Upper lobe of left lung (tissue), 6 donors: Measurements from ENCODE around the gene WIPF1. TPM values are rescaled to one million over a fixed set of nuclear protein-coding genes. Genes with fewer than 3 reads are reported as not detected.
"Not testable (repeated sequence)": the region's sequence is repeated elsewhere in the genome, so short reads cannot be mapped to it uniquely, and the experiment has no call there.

ENCODE experiments used
- ATAC-seq, 2 donors: fragments of 200-7000 bp; cut with Tn5 transposase; one replicate each; pipeline ENCODE4 v1.9.1; 2022; ENCODE audit warnings: mild to moderate bottlenecking in 2 of 2, moderate library complexity in 2 of 2; ENCODE audit not compliant: low FRiP score in 2 of 2
- DNase-seq, 2 donors: peaks; one replicate each; pipeline ENCODE4 v3.0.0-alpha.2; 2019 to 2020
- H3K27ac ChIP-seq, 4 donors: fragments of 200-600 bp; sonication (generic); one replicate each; pipeline ENCODE4 v1.5.1; 2016 to 2019
- H3K27me3 ChIP-seq, 4 donors: fragments of 200-600 bp; sonication (generic); one replicate each; pipeline ENCODE4 v1.5.1; 2017 to 2019
- H3K36me3 ChIP-seq, 4 donors: fragments of 200-600 bp; sonication (generic); one replicate each; pipeline ENCODE4 v1.5.1; 2016 to 2019
- H3K4me1 ChIP-seq, 4 donors: fragments of 200-600 bp; sonication (generic); one replicate each; pipeline ENCODE4 v1.5.1; 2018 to 2019
- H3K4me3 ChIP-seq, 4 donors: fragments of 200-600 bp; sonication (generic); one replicate each; pipeline ENCODE4 v1.5.1; 2017 to 2019; ENCODE audit warnings: mild to moderate bottlenecking in 2 of 4, moderate library complexity in 1 of 4
- H3K9me3 ChIP-seq, 4 donors: fragments of 200-600 bp; sonication (generic); one replicate each; pipeline ENCODE4 v1.5.1; 2018 to 2019
- CTCF ChIP-seq, 6 experiments: fragments of 450-650 bp in 4 of 6; fragments of 200-600 bp in 2 of 6; sonication (generic) in 2 of 6; IDR thresholded peaks; one replicate each; pipeline ENCODE4 v1.5.1; 2016 to 2019; ENCODE audit warnings: antibody characterized with exemption in 6 of 6
- EP300 ChIP-seq, 4 donors: sonication (generic); formaldehyde crosslinking; IDR thresholded peaks; one replicate each; pipeline ENCODE4 v1.5.1; 2017; ENCODE audit warnings: antibody characterized with exemption in 4 of 4, control low read depth in 2 of 4
- POLR2A ChIP-seq, 4 donors: fragments of 450-650 bp; IDR thresholded peaks; one replicate each; pipeline ENCODE4 v1.5.1; 2016 to 2017; ENCODE audit warnings: antibody characterized with exemption in 4 of 4, mild to moderate bottlenecking in 2 of 4
- POLR2AphosphoS5 ChIP-seq, 2 donors: sonication (generic); formaldehyde crosslinking; IDR thresholded peaks; one replicate each; pipeline ENCODE4 v1.5.1; 2017; ENCODE audit warnings: antibody characterized with exemption in 2 of 2
- WGBS, 2 donors: methylation state at CpG; one replicate each; pipeline ENCODE4 v1.1.5; 2017 to 2018; 5-methylcytosine and 5-hydroxymethylcytosine counted together
- total RNA-seq, 6 donors: library from RNA; depleted of rRNA in 4 of 6; stranded (reverse); fragments of >200 nt in 4 of 6; gene quantifications; one replicate each; pipeline versions ENCODE4 v1.1.0 to v1.2.1, GENCODE V29; 2016 to 2021
- donor health status: DM: no; HTN: no; CAD: no; lungs with moderate emphysema.
- donor health status: DM: no; HTN: yes; CAD: no; lungs with severe emphysema.

WIPF1 gene
- total RNA-seq, 6 donors from 2014 or later, result 25.1 to 79.0 (median 48.9) TPM

GRCh38 chr2:174553811-174554493, 43.7 kb downstream of the WIPF1 start:
- Histone ChIP-seq H3K36me3 (peaks cover 0 to 1% (median 0%) of the 10 kb centered on the region in 4 donors), H3K27ac (no peak overlapping the region), H3K9me3 (no peaks in the 10 kb centered on the region), H3K4me3 (no peak overlapping the region), H3K27me3 (no peaks in the 10 kb centered on the region), H3K4me1 (no peaks in the 10 kb centered on the region)
- DNase-seq (no peak), ATAC-seq (no peak)
- TF ChIP-seq POLR2AphosphoS5 (IDR thresholded peaks at IDR 0.05) (no peak), CTCF (IDR thresholded peaks at IDR 0.05) (no peak), EP300 (IDR thresholded peaks at IDR 0.05) (no peak), POLR2A (IDR thresholded peaks at IDR 0.05) (no peak)
- 85 to 93% methylated on average over 5 of the region's 5 CpGs for WGBS, 2 donors

- no peak for TF ChIP-seq EP300 (IDR thresholded peaks at IDR 0.05)
- no peak for TF ChIP-seq CTCF (IDR thresholded peaks at IDR 0.05)
- TF ChIP-seq POLR2AphosphoS5 (IDR thresholded peaks at IDR 0.05), result no peak
- no peak for TF ChIP-seq POLR2A (IDR thresholded peaks at IDR 0.05)
- no peak for ATAC-seq
Observed at GRCh38 chr2:174552880-174553279, 44.7 kb downstream of the WIPF1 start.

GRCh38 chr2:174551697-174552096, 45.9 kb downstream of the WIPF1 start:
- Histone ChIP-seq H3K4me1 (no peaks in the 10 kb centered on the region), H3K27ac (no peak overlapping the region), H3K9me3 (no peaks in the 10 kb centered on the region), H3K36me3 (no peaks in the 10 kb centered on the region), H3K27me3 (no peaks in the 10 kb centered on the region), H3K4me3 (no peak overlapping the region)
- TF ChIP-seq EP300 (IDR thresholded peaks at IDR 0.05) (no peak), POLR2AphosphoS5 (IDR thresholded peaks at IDR 0.05) (no peak), POLR2A (IDR thresholded peaks at IDR 0.05) (no peak), CTCF (IDR thresholded peaks at IDR 0.05) (no peak)
- DNase-seq (no peak), ATAC-seq (no peak)
- 88 to 93% methylated on average over 4 of the region's 4 CpGs for WGBS, 2 donors

More at GRCh38 chr2:174552880-174553279, 44.7 kb downstream of the WIPF1 start:
- 96% methylated on average over 5 of the region's 5 CpGs for WGBS, 2 donors
- H3K9me3 ChIP-seq, result no peaks in the 10 kb centered on the region
- H3K27ac ChIP-seq, result no peak overlapping the region
- H3K27me3 ChIP-seq, result no peaks in the 10 kb centered on the region
- no peak for DNase-seq
- no peaks in the 10 kb centered on the region for H3K36me3 ChIP-seq
- H3K4me3 ChIP-seq, result no peak overlapping the region
- no peaks in the 10 kb centered on the region for H3K4me1 ChIP-seq

- peak in 1 of 2 donors; percentile 77 for DNase-seq
- not testable (repeated sequence) for H3K27me3 ChIP-seq, H3K36me3 ChIP-seq, H3K9me3 ChIP-seq, H3K4me1 ChIP-seq, H3K4me3 ChIP-seq, ATAC-seq, H3K27ac ChIP-seq
- 83% methylated on average over 8 to 19 of the region's 24 CpGs for WGBS, 2 donors
Observed at GRCh38 chr2:174548646-174549045, 49.0 kb downstream of the WIPF1 start.

GRCh38 chr2:174548021-174548420, 49.6 kb downstream of the WIPF1 start:
- not testable (repeated sequence) for H3K27ac ChIP-seq, H3K27me3 ChIP-seq, H3K9me3 ChIP-seq, H3K4me1 ChIP-seq, DNase-seq, ATAC-seq, H3K4me3 ChIP-seq, H3K36me3 ChIP-seq
- WGBS, 2 donors, result 87 to 92% methylated on average over 7 of the region's 7 CpGs
